Mucosa of stomach (tissue), 1 donor: Measurements from ENCODE around the gene OR2T29.
"Not testable (repeated sequence)": the region's sequence is repeated elsewhere in the genome, so short reads cannot be mapped to it uniquely, and the experiment has no call there.

Experiments
- H3K27me3 ChIP-seq: one replicate; pipeline ENCODE4 v1.7.0; 2013; ENCODE audit warnings: mild to moderate bottlenecking, low read length; ENCODE audit not compliant: control insufficient read depth, insufficient read depth
- H3K36me3 ChIP-seq: one replicate; pipeline ENCODE4 v1.7.0; 2013; ENCODE audit warnings: low read length; ENCODE audit not compliant: control insufficient read depth, insufficient read depth
- H3K4me1 ChIP-seq: one replicate; pipeline ENCODE4 v1.7.0; 2013; ENCODE audit warnings: mild to moderate bottlenecking, low read length; ENCODE audit not compliant: control insufficient read depth, insufficient read depth
- H3K4me3 ChIP-seq: one replicate; pipeline ENCODE4 v1.7.0; 2013; ENCODE audit warnings: low read length
- H3K9ac ChIP-seq: one replicate; pipeline ENCODE4 v1.7.0; 2013; ENCODE audit warnings: mild to moderate bottlenecking, low read length, moderate library complexity
- H3K9me3 ChIP-seq: one replicate; pipeline ENCODE4 v1.7.0; 2013; ENCODE audit warnings: mild to moderate bottlenecking, low read length, moderate library complexity; ENCODE audit not compliant: control insufficient read depth
- donor health status: Pancreatic carcinoma.

Gene OR2T29

DNA sequence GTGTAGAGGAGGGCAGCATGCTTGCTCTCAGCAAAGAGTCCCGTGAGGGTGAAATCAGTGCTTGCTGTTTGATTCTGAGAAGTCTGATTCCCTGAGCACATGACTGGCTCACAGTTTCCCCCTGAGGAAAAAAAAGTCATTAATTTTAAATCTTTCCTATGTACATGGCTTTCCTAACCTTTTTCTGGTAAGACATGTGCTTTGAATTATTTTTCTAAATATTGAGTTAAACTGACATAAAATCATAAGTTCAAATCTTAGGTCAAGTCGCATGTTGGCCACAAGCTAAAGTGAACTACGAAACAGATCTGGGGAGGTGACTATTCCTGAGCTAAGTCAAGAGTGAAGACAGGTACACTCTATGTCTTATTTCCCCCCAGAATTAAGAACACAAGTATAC, 12.1 kb upstream of the OR2T29 start, which contains the start of gene OR2T34:
TSS of gene OR2T34 (minus strand) at position 101 of the 400 bp plus-strand sequence. CDS start at position 101, 0 bp downstream.
- not testable (repeated sequence) for H3K9me3 ChIP-seq, H3K27me3 ChIP-seq, H3K36me3 ChIP-seq, H3K4me1 ChIP-seq, H3K4me3 ChIP-seq, H3K9ac ChIP-seq

GRCh38 chr1:248573856-248574255, 11.3 kb upstream of the OR2T29 start:
- not testable (repeated sequence) for H3K36me3 ChIP-seq, H3K27me3 ChIP-seq, H3K4me1 ChIP-seq, H3K9ac ChIP-seq, H3K4me3 ChIP-seq, H3K9me3 ChIP-seq

DNA sequence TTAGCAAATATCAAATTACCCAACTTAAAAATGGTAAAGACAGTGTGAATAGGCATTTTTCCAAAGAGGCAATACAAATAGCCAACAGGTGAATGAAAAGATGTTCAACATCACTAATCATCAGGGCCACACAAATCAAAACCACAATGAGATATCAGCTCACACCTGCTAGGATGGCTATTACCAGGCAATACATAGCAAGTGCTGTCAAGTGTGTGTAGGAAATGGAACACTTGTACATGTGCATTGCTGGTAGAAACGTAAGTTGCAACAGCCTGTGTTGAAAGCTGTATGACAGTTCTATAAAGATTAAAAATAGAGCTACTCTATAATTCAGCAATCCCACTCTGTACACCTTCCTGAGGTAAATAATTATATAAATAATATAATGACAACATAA, 9.5 kb upstream of the OR2T29 start:
- not testable (repeated sequence) for H3K27me3 ChIP-seq, H3K9me3 ChIP-seq, H3K36me3 ChIP-seq, H3K4me3 ChIP-seq, H3K9ac ChIP-seq, H3K4me1 ChIP-seq

DNA sequence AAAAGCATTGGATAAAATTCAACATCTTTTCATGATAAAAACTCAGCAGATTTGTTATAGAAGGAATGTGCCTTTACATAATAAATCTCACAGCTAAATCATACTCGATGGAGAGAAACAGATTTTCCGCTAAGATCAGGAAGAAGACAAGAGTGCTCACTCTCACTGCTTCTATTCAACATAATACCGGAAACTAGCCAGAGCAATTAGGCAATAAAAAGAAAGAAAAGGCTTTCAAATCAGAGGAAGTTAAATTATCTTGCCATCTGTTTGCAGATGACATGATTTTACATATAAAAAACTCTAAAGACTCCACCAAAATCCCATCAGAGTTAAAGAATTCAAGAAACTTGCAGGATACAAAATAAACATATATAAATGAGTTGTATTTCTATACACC, 8.2 kb upstream of the OR2T29 start:
- H3K27me3 ChIP-seq, H3K4me3 ChIP-seq, H3K4me1 ChIP-seq, H3K9me3 ChIP-seq, H3K9ac ChIP-seq, H3K36me3 ChIP-seq: not testable (repeated sequence)

GRCh38 chr1:248569049-248569448, 6.5 kb upstream of the OR2T29 start:
- H3K9me3 ChIP-seq: not testable (repeated sequence)

GRCh38 chr1:248565530-248566373, 3.2 kb upstream of the OR2T29 start:
- not testable (repeated sequence) for H3K36me3 ChIP-seq, H3K9me3 ChIP-seq, H3K4me3 ChIP-seq, H3K27me3 ChIP-seq, H3K9ac ChIP-seq, H3K4me1 ChIP-seq

More at GRCh38 chr1:248569049-248569448, 6.5 kb upstream of the OR2T29 start:
- not testable (repeated sequence) for H3K36me3 ChIP-seq, H3K4me3 ChIP-seq, H3K4me1 ChIP-seq, H3K9ac ChIP-seq, H3K27me3 ChIP-seq

DNA sequence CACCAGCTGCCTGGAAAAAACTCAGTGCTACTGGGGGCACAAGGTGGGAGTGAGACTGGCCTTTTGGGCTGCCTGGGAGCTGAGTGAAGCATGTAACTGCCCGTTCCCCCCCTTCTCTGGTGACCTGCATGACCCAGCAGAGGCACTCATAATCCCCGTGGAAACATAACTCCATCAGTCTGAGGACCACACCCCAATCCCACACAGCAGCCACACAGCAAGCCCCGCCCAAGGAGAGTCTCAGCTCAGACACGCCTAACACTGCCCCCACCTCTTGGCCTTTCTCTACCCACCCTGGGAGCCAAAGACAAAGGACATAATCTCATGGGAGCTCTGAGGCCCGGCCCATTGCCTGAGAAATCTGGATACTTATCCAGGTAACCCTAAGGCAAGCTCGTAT, 11.5 kb downstream of the OR2T29 start:
- H3K9ac ChIP-seq, H3K4me1 ChIP-seq, H3K4me3 ChIP-seq, H3K9me3 ChIP-seq, H3K36me3 ChIP-seq, H3K27me3 ChIP-seq: not testable (repeated sequence)

DNA sequence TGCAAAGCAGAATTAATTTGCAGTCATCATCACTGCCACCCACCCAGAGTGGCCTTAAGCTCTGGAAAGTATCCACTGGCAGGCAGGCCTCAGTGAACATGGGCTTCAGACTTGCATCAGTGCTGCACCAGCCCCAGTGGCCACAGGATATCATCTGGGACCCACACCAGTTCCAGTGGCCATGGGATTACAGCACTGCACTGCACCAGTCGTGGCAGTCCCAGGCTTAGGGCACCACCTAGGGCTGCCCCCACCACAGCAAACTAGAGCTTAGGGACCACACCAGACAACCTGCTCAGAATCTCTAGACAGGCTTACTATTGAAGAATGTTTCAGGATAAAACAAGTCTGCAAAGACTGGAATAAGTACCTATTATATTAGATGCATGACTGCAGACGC, 15.2 kb downstream of the OR2T29 start:
- not testable (repeated sequence) for H3K4me3 ChIP-seq, H3K36me3 ChIP-seq, H3K9me3 ChIP-seq, H3K4me1 ChIP-seq, H3K27me3 ChIP-seq, H3K9ac ChIP-seq

GRCh38 chr1:248537449-248537848, 25.1 kb downstream of the OR2T29 start:
- not testable (repeated sequence) for H3K4me3 ChIP-seq, H3K9me3 ChIP-seq, H3K27me3 ChIP-seq, H3K4me1 ChIP-seq, H3K9ac ChIP-seq, H3K36me3 ChIP-seq

DNA sequence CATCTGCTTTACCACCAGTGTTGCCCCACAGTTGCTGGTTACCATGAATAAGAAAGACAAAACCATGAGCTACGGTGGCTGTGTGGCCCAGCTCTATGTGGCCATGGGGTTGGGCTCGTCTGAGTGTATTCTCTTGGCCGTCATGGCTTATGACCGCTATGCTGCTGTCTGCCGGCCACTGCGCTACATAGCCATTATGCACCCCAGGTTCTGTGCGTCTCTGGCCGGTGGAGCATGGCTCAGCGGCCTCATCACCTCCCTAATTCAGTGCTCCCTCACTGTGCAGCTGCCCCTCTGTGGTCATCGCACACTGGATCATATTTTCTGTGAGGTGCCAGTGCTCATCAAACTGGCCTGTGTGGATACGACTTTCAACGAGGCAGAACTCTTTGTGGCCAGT, 40.7 kb downstream of the OR2T29 start:
- H3K4me1 ChIP-seq: no peaks in the 10 kb centered on the region

DNA sequence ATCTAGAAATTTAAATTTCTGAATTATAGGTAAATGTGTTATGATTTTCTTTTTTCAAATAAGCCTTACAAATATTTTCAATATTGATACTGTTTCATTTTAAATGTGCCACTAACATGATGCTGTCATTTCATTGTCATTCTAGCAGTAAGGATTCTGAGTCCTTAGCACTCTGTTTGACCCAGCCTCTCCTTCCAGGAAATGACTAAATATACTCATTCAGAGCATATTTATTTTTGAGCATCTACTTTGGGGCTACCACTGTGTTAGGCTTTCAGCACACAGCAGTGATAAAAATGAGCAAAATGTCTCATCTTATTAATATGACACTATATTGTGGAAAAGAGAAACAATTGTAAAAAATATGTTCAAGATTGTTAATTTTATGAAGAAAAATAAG, 52.4 kb downstream of the OR2T29 start:
- H3K9me3 ChIP-seq, H3K36me3 ChIP-seq, H3K4me3 ChIP-seq, H3K4me1 ChIP-seq, H3K9ac ChIP-seq, H3K27me3 ChIP-seq: not testable (repeated sequence)

More for the DNA sequence above, 40.7 kb downstream of the OR2T29 start:
- Histone ChIP-seq H3K9me3 (no peaks in the 10 kb centered on the region), H3K9ac (no peak overlapping the region), H3K27me3 (no peaks in the 10 kb centered on the region), H3K4me3 (no peak overlapping the region), H3K36me3 (no peaks in the 10 kb centered on the region)

GRCh38 chr1:248507773-248508172, 54.8 kb downstream of the OR2T29 start, which contains the start of gene OR2G6:
Gene OR2G6 (plus strand): TSS chr1:248508073. CDS start chr1:248521647, 13,574 bp downstream.
- not testable (repeated sequence) for H3K9me3 ChIP-seq, H3K27me3 ChIP-seq, H3K4me3 ChIP-seq, H3K9ac ChIP-seq, H3K36me3 ChIP-seq, H3K4me1 ChIP-seq
